Lower lobe of right lung (tissue), 2 donors: ENCODE data around the gene SSH2. TPM values are rescaled to one million over a fixed set of nuclear protein-coding genes. Genes with fewer than 3 reads are reported as not detected.
"Not testable (repeated sequence)": the region's sequence is repeated elsewhere in the genome, so short reads cannot be mapped to it uniquely, and the experiment has no call there.

ENCODE experiments used
- ATAC-seq, 2 donors: fragments of 200-7000 bp; cut with Tn5 transposase; one replicate each; pipeline ENCODE4 v1.9.1; 2020 to 2022; ENCODE audit warnings: mild to moderate bottlenecking in 2 of 2, moderate library complexity in 2 of 2
- DNase-seq: peaks from one replicate; pipeline ENCODE4 v3.0.0-alpha.2; 2020
- H3K27ac ChIP-seq: fragments of 200-600 bp; one replicate; pipeline ENCODE4 v1.8.0; 2022
- H3K27me3 ChIP-seq: fragments of 200-600 bp; one replicate; pipeline ENCODE4 v1.8.0; 2022; ENCODE audit warnings: low read depth
- H3K36me3 ChIP-seq: fragments of 200-600 bp; one replicate; pipeline ENCODE4 v1.8.0; 2022; ENCODE audit warnings: mild to moderate bottlenecking
- H3K4me1 ChIP-seq: fragments of 200-600 bp; one replicate; pipeline ENCODE4 v1.8.0; 2022
- H3K4me3 ChIP-seq: fragments of 200-600 bp; one replicate; pipeline ENCODE4 v1.8.0; 2022; ENCODE audit warnings: mild to moderate bottlenecking
- H3K9me3 ChIP-seq: fragments of 200-600 bp; one replicate; pipeline ENCODE4 v1.8.0; 2022
- intact Hi-C: fragments of 100-400 bp; cut with DNase I; formaldehyde crosslinking; loops from one replicate; pipeline ENCODE4 v1.11.0; 2022
- total RNA-seq: library from RNA; stranded (reverse); fragmentation: NEBNext Ultra II Directional; extraction: Animal tissue kit (Norgen Biotek cat#: 25700); gene quantifications from one replicate; pipeline ENCODE4 v1.2.1, GENCODE V29; 2021
- TF ChIP-seq, protein P1 (sequence below): fragments of 200-600 bp; IDR thresholded peaks from one replicate; pipeline ENCODE4 v1.8.0; 2022; ENCODE audit warnings: antibody characterized with exemption, mild to moderate bottlenecking
- donor health status: DM: no; HTN: yes; CAD: no; lungs with severe emphysema.

Gene SSH2
- total RNA-seq, 1 donor from 2014 or later, result 105 TPM

DNA sequence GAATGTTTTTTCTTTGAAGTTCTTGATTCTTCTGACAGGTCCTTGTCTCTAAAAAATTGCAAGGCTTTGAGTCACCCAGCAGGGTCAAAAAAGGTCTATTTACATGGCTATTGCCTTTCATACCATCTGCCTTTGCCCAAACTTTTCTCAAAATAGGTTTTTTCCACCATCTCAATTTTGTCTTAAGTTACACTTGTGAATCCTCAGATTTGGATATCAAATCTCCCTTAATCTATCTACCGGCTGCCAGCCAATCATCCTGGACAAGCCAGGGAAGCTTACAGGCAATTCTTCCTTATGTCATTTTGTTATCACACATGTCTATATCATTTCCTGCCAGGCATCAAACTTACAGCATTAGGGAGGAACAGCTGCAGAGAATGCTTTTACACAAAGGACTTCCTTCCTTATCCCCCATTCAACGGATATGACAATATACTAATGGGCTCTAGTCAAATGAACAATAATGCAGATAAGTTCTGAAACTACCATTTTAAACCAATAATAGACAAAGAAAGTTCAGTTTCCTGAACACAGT is 203.2 kb downstream of the SSH2 start:
- no peaks in the 10 kb centered on the region for H3K36me3 ChIP-seq
- peaks cover 54% of the 10 kb centered on the region for H3K4me1 ChIP-seq
- no peaks in the 10 kb centered on the region for H3K27me3 ChIP-seq
- ATAC-seq (peak; percentile 37 to 44), DNase-seq (no peak)
- TF ChIP-seq, protein P1, sequence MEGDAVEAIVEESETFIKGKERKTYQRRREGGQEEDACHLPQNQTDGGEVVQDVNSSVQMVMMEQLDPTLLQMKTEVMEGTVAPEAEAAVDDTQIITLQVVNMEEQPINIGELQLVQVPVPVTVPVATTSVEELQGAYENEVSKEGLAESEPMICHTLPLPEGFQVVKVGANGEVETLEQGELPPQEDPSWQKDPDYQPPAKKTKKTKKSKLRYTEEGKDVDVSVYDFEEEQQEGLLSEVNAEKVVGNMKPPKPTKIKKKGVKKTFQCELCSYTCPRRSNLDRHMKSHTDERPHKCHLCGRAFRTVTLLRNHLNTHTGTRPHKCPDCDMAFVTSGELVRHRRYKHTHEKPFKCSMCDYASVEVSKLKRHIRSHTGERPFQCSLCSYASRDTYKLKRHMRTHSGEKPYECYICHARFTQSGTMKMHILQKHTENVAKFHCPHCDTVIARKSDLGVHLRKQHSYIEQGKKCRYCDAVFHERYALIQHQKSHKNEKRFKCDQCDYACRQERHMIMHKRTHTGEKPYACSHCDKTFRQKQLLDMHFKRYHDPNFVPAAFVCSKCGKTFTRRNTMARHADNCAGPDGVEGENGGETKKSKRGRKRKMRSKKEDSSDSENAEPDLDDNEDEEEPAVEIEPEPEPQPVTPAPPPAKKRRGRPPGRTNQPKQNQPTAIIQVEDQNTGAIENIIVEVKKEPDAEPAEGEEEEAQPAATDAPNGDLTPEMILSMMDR, result no peak
- intact Hi-C loops, result no loop called here
- H3K27ac ChIP-seq, result peak overlapping the region; percentile 48
- H3K9me3 ChIP-seq, result no peaks in the 10 kb centered on the region
- no peak overlapping the region for H3K4me3 ChIP-seq

DNA sequence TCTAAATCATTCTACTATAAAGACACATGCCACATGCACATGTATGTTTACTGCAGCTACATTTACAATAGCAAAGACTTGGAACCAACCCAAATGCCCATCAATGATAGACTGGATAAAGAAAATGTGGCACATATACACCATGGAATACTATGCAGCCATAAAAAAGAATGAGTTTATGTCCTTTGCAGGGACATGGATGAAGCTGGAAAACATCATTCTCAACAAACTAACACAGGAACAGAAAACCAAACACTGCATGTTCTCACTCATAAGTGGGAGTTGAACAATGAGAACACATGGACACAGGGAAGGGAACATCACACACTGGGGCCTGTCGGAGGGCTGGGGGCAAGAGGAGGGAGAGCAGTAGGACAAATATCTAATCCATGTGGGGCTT is 204.6 kb downstream of the SSH2 start:
- DNase-seq, H3K27ac ChIP-seq, H3K36me3 ChIP-seq, ATAC-seq, intact Hi-C loops, H3K27me3 ChIP-seq, H3K9me3 ChIP-seq, H3K4me3 ChIP-seq: not testable (repeated sequence)
- H3K4me1 ChIP-seq, result peaks cover 67% of the 10 kb centered on the region

DNA sequence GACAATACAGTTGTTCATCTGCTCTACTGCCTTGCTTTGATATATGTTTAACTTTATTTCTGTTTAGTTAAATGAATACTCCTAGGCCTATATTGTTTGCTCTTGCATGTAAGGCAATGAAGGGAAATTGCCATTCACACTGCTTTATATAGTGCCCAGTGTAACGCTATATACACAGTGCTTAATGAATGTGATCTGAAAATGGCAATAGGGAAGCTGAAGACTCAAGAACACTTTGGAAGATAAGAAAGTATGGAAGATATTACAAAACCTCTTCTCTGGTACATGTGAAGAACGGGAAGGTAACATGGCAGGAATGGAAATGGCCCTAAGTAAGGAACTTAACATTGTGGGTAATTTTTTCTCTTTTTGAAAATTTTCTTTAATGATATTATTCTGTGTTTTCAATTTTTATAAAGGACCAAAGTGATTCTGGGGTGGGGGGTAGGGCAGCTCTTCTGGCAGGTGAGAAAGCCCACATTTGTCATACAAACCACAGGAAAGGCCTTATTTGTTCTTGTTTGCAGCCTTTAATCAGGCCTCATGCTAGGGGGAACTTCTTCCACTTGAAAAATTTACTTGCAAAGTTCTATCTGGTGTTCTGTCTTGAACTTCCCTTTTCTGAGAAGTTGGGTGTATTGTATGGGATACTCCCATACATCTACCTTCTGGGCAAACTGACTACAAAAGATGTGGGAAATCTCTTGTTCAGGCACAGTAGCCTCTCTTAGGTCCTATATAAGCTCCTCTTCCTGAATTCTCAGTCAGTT is 206.6 kb downstream of the SSH2 start:
- DNase-seq (no peak), ATAC-seq (peak; percentile 41 to 51)
- Histone ChIP-seq H3K4me3 (no peak overlapping the region), H3K4me1 (peaks cover 79% of the 10 kb centered on the region), H3K9me3 (no peaks in the 10 kb centered on the region), H3K27me3 (no peaks in the 10 kb centered on the region), H3K36me3 (no peaks in the 10 kb centered on the region), H3K27ac (peak overlapping the region; percentile 71)
- TF ChIP-seq, protein P1, result no peak
- intact Hi-C loops, result no loop called here

DNA sequence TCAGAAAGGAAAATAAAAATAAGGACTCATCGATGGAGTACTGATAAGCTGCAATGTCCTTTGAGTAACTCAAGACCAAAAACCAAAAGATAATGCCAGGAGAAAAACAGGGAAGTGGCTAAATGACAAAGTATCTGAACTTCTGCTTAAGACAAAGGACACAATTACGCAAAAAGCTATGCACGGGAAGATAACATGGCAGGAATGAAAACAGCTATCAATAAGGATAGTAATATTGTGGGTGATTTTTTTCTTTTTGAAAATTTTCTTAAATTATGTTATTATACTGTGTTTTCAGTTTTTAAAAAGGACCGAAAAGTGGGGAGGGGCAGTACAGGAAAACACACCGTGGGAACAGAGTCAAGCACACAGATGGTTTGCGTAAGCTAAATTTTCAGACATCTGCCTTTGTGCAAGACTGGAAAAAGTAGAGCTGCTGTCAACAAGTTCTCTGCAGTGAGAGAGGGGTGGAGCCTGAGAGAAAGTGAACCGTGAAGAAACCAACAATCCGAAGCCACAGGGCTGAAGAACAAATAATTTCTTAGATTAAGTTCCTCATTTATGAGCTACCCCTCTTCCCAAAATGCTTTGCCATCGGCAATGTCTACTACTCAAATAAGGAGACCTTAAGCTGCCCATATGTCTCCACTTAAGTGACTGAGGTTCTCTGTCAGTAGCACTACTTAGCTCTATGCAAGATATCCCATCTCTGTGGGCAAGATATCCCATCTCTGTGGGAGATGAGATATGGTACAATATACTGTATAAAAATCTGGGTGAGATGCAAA is 207.4 kb downstream of the SSH2 start:
- intact Hi-C loops, result no loop called here
- Histone ChIP-seq H3K4me3 (peak overlapping the region; percentile 19), H3K4me1 (peaks cover 72% of the 10 kb centered on the region), H3K9me3 (no peaks in the 10 kb centered on the region), H3K27me3 (no peaks in the 10 kb centered on the region), H3K36me3 (no peaks in the 10 kb centered on the region), H3K27ac (peak overlapping the region; percentile 71)
- no peak for DNase-seq
- TF ChIP-seq, protein P1, result no peak
- ATAC-seq, result peak; percentile 89 to 92

DNA sequence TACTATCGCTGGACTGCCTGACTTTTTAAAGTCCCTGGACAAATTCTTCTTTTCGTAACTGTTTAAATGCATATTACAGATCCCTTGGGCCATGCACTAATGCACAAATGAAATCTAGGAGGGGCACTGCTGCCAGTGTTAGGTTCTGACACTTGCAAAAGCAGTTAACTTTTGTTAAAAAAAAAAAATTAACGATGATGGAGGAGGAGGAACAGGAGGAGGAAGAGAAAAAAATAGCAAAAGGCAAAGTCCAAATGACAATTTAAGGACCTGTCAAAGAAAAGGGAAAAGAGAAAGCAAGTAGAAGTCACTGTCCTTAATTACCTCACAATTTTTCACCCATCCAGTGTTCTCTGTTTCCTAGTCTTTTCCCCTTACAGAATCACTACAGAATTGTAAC is 209.5 kb downstream of the SSH2 start:
- TF ChIP-seq, protein P1, result no peak
- no peak for DNase-seq
- Histone ChIP-seq H3K36me3 (no peaks in the 10 kb centered on the region), H3K27me3 (no peaks in the 10 kb centered on the region), H3K4me3 (no peak overlapping the region), H3K9me3 (no peaks in the 10 kb centered on the region), H3K4me1 (peaks cover 62% of the 10 kb centered on the region), H3K27ac (peak overlapping the region; percentile 20)
- intact Hi-C loops, result no loop called here
- ATAC-seq, result no peak
